ENCODE data around the gene MED13. TPM values are rescaled to one million over a fixed set of nuclear protein-coding genes. Genes with fewer than 3 reads are reported as not detected.

The MED13 gene
- polyA plus RNA-seq, 1 donor (not counting 4 experiments of a cell fraction or from before 2014, with no cell fraction given): 21.4 TPM

GRCh38 chr17:62059414-62059813, 5.7 kb downstream of the MED13 start:
- Histone ChIP-seq H4K20me1 (ENCODE audit: control insufficient read depth, extremely low read depth, insufficient read depth, low read length) (peaks cover 9% of the 10 kb centered on the region), H3K9me1 (ENCODE audit: control insufficient read depth, extremely low read depth, insufficient read depth, low read length) (no peaks in the 10 kb centered on the region), H3K27ac (ENCODE audit: control insufficient read depth, insufficient read depth, low read length) (no peak overlapping the region), H3K4me2 (ENCODE audit: control insufficient read depth, extremely low read depth, insufficient read depth, low read depth, low read length) (no peak overlapping the region), H3K9me3 (ENCODE audit: control insufficient read depth, low read depth, low read length) (no peaks in the 10 kb centered on the region), H3K4me1 (ENCODE audit: control insufficient read depth, extremely low read depth, insufficient read depth, low read length) (peaks cover 13% of the 10 kb centered on the region), H3K4me3 (ENCODE audit: control insufficient read depth in 2 of 3, extremely low read depth in 1 of 3, insufficient read depth in 2 of 3, low read depth in 1 of 3, low read length in 3 of 3) (no peak overlapping the region), H3K36me3 (ENCODE audit: control insufficient read depth in 2 of 2, extremely low read depth in 1 of 2, insufficient read depth in 2 of 2, low read length in 2 of 2) (peaks cover 2 to 7% of the 10 kb centered on the region in 2 experiments), H2AFZ (ENCODE audit: control insufficient read depth, low read length) (no peak overlapping the region), H3K9ac (ENCODE audit: control insufficient read depth, extremely low read depth, insufficient read depth, low read length) (no peak overlapping the region), H3K27me3 (ENCODE audit: control insufficient read depth, extremely low read depth, insufficient read depth, low read length) (no peaks in the 10 kb centered on the region), H3K79me2 (ENCODE audit: control insufficient read depth, insufficient read depth, low read length) (peaks cover 99% of the 10 kb centered on the region)
- DNase-seq (ENCODE audit: low read depth, low spot score) (no peak), FAIRE-seq (no peak)
- dilution Hi-C loops (cut with MboI; ENCODE audit: extremely low pct_ligation_motif_present, low sequenced_read_pairs): no loop called here
- no peak for TF ChIP-seq EZH2 (IDR thresholded peaks at IDR 0.05; ENCODE audit: low read length)
- no peak for TF ChIP-seq CTCF (optimal IDR thresholded peaks at IDR 0.05 in 1 of 3, IDR thresholded peaks at IDR 0.05 in 1 of 3, conservative IDR thresholded peaks at IDR 0.05 in 1 of 3; ENCODE audit: extremely low read depth in 1 of 3, insufficient read depth in 2 of 3, low read length in 3 of 3)

GRCh38 chr17:62058611-62059010, 6.5 kb downstream of the MED13 start:
- H3K9me1 ChIP-seq (ENCODE audit: control insufficient read depth, extremely low read depth, insufficient read depth, low read length): no peaks in the 10 kb centered on the region
- dilution Hi-C loops (cut with MboI; ENCODE audit: extremely low pct_ligation_motif_present, low sequenced_read_pairs): no loop called here
- DNase-seq (ENCODE audit: low read depth, low spot score) (no peak), FAIRE-seq (no peak)
- peaks cover 13% of the 10 kb centered on the region for H3K4me1 ChIP-seq (ENCODE audit: control insufficient read depth, extremely low read depth, insufficient read depth, low read length)
- H2AFZ ChIP-seq (ENCODE audit: control insufficient read depth, low read length): no peak overlapping the region
- H4K20me1 ChIP-seq (ENCODE audit: control insufficient read depth, extremely low read depth, insufficient read depth, low read length): peaks cover 5% of the 10 kb centered on the region
- H3K4me2 ChIP-seq (ENCODE audit: control insufficient read depth, extremely low read depth, insufficient read depth, low read depth, low read length): no peak overlapping the region
- TF ChIP-seq EZH2 (IDR thresholded peaks at IDR 0.05; ENCODE audit: low read length): no peak
- no peak for TF ChIP-seq CTCF (optimal IDR thresholded peaks at IDR 0.05 in 1 of 3, IDR thresholded peaks at IDR 0.05 in 1 of 3, conservative IDR thresholded peaks at IDR 0.05 in 1 of 3; ENCODE audit: extremely low read depth in 1 of 3, insufficient read depth in 2 of 3, low read length in 3 of 3)
- H3K4me3 ChIP-seq (ENCODE audit: control insufficient read depth in 2 of 3, extremely low read depth in 1 of 3, insufficient read depth in 2 of 3, low read depth in 1 of 3, low read length in 3 of 3): no peak overlapping the region
- no peaks in the 10 kb centered on the region for H3K27me3 ChIP-seq (ENCODE audit: control insufficient read depth, extremely low read depth, insufficient read depth, low read length)
- H3K9me3 ChIP-seq (ENCODE audit: control insufficient read depth, low read depth, low read length): no peaks in the 10 kb centered on the region
- peaks cover 2 to 7% of the 10 kb centered on the region in 2 experiments for H3K36me3 ChIP-seq (ENCODE audit: control insufficient read depth in 2 of 2, extremely low read depth in 1 of 2, insufficient read depth in 2 of 2, low read length in 2 of 2)
- no peak overlapping the region for H3K27ac ChIP-seq (ENCODE audit: control insufficient read depth, insufficient read depth, low read length)
- no peak overlapping the region for H3K9ac ChIP-seq (ENCODE audit: control insufficient read depth, extremely low read depth, insufficient read depth, low read length)
- peaks cover 99% of the 10 kb centered on the region for H3K79me2 ChIP-seq (ENCODE audit: control insufficient read depth, insufficient read depth, low read length)

All from keratinocyte (primary cell).